B cell (primary cell): ENCODE measurements around the gene SMC1A.

Experiments used
- EZH2 ChIP-seq: IDR thresholded peaks from 2 replicates; pipeline ENCODE4 v1.6.1; 2012; ENCODE audit warnings: borderline replicate concordance, low read depth, mild to moderate bottlenecking, moderate library complexity, low read length; ENCODE audit not compliant: insufficient read depth, poor library complexity, severe bottlenecking
- TF ChIP-seq, protein P1 (sequence below): fragments of 200-600 bp; IDR thresholded peaks from one replicate; pipeline ENCODE4 v1.8.0; 2022; ENCODE audit warnings: antibody characterized with exemption, mild to moderate bottlenecking

DNA sequence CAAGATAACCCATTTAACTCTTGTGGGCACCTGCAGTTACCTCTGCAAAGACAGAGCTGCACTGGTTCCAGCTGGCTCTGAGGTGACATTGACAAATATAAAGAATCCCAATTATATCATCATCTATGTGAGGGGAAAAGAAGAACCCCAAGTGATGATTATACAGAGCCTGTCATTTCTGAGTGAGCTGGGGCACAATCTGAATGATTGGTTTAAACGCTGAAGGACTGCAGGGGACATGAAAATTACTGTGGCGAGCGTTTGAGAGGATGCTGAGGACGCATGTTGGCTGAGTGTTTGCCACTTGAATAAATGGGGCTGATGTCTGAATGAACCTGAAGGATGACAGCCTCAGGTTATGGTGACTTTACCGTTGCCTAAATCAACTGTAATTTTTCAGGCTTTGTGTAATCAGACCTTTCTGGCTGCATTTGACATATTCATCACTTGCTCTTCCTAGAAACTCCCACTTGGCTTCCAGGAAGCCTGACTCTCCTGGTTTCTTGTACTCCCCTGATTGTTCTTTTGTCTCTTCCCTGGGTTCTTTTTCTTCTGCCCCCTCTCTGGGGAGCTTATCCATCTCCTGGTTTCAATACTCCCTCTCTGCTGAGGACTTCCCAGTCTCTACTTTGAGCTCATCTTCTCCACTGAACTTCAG, 15.8 kb upstream of the SMC1A start:
- no peak for TF ChIP-seq EZH2
- TF ChIP-seq, protein P1, sequence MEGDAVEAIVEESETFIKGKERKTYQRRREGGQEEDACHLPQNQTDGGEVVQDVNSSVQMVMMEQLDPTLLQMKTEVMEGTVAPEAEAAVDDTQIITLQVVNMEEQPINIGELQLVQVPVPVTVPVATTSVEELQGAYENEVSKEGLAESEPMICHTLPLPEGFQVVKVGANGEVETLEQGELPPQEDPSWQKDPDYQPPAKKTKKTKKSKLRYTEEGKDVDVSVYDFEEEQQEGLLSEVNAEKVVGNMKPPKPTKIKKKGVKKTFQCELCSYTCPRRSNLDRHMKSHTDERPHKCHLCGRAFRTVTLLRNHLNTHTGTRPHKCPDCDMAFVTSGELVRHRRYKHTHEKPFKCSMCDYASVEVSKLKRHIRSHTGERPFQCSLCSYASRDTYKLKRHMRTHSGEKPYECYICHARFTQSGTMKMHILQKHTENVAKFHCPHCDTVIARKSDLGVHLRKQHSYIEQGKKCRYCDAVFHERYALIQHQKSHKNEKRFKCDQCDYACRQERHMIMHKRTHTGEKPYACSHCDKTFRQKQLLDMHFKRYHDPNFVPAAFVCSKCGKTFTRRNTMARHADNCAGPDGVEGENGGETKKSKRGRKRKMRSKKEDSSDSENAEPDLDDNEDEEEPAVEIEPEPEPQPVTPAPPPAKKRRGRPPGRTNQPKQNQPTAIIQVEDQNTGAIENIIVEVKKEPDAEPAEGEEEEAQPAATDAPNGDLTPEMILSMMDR: no peak
